ENCODE data around the gene WIPI1. TPM values are rescaled to one million over a fixed set of nuclear protein-coding genes. Genes with fewer than 3 reads are reported as not detected.
A peak's percentile ranks its signal among the peaks of the same experiment; 100 is the strongest.

The WIPI1 gene
- total and polyA plus RNA-seq, 2 of the 13 experiments (the other 11 are each of a cell fraction or from before 2014, with no cell fraction given) = 29.4 to 141 TPM

DNA sequence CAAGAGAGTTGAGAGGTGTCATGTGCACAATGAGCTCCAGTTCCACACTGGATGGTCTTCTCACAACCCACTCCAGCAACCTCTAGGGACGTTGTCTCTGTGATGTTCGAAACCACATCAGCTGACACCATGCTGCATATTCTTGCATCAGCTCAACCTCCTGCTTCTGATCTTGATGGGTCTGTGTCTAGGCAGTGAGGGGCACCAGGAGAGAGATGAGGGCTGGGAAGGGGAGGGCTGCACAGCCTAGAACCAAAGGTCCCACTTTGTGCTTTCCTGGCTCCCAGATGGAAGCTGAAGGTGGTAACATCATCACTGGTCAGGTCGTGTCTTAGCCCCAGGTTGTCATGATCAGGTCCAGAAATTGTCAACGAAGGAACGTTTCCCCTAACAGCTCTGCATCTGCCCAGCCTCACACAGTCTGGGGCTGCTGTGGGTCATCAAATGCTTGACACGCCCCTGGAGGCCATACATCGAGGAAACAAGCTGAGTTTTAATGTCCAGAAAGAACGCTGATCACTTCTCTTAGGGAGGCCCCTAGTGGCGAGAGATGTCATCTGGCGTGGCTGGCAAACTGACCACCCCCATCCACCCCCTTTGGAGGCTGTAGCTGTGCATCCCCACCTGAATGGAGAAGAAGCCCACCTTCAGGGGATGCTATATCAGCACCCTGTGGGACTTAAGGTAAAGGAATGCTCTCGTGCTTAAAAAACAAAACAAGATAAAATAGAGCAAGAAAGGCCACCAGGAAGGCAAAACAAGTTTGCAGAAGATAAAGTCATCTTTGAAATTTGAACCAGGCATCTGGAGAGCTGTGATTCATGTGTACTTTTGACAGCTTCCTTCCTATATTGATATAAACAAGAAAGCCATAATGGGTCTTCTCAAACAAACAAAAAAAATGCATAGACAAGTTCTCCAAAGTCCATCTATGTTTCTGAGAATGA lies 58.3 kb downstream of the WIPI1 start (continued):
- TF ChIP-seq, protein P1, sequence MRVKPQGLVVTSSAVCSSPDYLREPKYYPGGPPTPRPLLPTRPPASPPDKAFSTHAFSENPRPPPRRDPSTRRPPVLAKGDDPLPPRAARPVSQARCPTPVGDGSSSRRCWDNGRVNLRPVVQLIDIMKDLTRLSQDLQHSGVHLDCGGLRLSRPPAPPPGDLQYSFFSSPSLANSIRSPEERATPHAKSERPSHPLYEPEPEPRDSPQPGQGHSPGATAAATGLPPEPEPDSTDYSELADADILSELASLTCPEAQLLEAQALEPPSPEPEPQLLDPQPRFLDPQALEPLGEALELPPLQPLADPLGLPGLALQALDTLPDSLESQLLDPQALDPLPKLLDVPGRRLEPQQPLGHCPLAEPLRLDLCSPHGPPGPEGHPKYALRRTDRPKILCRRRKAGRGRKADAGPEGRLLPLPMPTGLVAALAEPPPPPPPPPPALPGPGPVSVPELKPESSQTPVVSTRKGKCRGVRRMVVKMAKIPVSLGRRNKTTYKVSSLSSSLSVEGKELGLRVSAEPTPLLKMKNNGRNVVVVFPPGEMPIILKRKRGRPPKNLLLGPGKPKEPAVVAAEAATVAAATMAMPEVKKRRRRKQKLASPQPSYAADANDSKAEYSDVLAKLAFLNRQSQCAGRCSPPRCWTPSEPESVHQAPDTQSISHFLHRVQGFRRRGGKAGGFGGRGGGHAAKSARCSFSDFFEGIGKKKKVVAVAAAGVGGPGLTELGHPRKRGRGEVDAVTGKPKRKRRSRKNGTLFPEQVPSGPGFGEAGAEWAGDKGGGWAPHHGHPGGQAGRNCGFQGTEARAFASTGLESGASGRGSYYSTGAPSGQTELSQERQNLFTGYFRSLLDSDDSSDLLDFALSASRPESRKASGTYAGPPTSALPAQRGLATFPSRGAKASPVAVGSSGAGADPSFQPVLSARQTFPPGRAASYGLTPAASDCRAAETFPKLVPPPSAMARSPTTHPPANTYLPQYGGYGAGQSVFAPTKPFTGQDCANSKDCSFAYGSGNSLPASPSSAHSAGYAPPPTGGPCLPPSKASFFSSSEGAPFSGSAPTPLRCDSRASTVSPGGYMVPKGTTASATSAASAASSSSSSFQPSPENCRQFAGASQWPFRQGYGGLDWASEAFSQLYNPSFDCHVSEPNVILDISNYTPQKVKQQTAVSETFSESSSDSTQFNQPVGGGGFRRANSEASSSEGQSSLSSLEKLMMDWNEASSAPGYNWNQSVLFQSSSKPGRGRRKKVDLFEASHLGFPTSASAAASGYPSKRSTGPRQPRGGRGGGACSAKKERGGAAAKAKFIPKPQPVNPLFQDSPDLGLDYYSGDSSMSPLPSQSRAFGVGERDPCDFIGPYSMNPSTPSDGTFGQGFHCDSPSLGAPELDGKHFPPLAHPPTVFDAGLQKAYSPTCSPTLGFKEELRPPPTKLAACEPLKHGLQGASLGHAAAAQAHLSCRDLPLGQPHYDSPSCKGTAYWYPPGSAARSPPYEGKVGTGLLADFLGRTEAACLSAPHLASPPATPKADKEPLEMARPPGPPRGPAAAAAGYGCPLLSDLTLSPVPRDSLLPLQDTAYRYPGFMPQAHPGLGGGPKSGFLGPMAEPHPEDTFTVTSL (CRISPR knock-in tag; IDR thresholded peaks at IDR 0.05; ENCODE audit: borderline replicate concordance) = peak; percentile 46; the same call in 1 of the 2 replicates
- TF ChIP-seq, protein P2, sequence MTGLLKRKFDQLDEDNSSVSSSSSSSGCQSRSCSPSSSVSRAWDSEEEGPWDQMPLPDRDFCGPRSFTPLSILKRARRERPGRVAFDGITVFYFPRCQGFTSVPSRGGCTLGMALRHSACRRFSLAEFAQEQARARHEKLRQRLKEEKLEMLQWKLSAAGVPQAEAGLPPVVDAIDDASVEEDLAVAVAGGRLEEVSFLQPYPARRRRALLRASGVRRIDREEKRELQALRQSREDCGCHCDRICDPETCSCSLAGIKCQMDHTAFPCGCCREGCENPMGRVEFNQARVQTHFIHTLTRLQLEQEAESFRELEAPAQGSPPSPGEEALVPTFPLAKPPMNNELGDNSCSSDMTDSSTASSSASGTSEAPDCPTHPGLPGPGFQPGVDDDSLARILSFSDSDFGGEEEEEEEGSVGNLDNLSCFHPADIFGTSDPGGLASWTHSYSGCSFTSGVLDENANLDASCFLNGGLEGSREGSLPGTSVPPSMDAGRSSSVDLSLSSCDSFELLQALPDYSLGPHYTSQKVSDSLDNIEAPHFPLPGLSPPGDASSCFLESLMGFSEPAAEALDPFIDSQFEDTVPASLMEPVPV (CRISPR knock-in tag; IDR thresholded peaks at IDR 0.05) = 0 out of 2 replicates have a peak, but pooled peaks have one; percentile 17
- no peak for TF ChIP-seq ZMYM3 (CRISPR knock-in tag; IDR thresholded peaks at IDR 0.05)
- TF ChIP-seq, protein P3, sequence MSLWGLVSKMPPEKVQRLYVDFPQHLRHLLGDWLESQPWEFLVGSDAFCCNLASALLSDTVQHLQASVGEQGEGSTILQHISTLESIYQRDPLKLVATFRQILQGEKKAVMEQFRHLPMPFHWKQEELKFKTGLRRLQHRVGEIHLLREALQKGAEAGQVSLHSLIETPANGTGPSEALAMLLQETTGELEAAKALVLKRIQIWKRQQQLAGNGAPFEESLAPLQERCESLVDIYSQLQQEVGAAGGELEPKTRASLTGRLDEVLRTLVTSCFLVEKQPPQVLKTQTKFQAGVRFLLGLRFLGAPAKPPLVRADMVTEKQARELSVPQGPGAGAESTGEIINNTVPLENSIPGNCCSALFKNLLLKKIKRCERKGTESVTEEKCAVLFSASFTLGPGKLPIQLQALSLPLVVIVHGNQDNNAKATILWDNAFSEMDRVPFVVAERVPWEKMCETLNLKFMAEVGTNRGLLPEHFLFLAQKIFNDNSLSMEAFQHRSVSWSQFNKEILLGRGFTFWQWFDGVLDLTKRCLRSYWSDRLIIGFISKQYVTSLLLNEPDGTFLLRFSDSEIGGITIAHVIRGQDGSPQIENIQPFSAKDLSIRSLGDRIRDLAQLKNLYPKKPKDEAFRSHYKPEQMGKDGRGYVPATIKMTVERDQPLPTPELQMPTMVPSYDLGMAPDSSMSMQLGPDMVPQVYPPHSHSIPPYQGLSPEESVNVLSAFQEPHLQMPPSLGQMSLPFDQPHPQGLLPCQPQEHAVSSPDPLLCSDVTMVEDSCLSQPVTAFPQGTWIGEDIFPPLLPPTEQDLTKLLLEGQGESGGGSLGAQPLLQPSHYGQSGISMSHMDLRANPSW (CRISPR knock-in tag; IDR thresholded peaks at IDR 0.05; ENCODE audit: borderline replicate concordance) = peak; percentile 94; the same call in 1 of the 2 replicates
- peak; percentile 21; the same call in 1 of the 2 replicates for TF ChIP-seq CBFB (CRISPR knock-in tag; IDR thresholded peaks at IDR 0.05)
- TF ChIP-seq, protein P4, sequence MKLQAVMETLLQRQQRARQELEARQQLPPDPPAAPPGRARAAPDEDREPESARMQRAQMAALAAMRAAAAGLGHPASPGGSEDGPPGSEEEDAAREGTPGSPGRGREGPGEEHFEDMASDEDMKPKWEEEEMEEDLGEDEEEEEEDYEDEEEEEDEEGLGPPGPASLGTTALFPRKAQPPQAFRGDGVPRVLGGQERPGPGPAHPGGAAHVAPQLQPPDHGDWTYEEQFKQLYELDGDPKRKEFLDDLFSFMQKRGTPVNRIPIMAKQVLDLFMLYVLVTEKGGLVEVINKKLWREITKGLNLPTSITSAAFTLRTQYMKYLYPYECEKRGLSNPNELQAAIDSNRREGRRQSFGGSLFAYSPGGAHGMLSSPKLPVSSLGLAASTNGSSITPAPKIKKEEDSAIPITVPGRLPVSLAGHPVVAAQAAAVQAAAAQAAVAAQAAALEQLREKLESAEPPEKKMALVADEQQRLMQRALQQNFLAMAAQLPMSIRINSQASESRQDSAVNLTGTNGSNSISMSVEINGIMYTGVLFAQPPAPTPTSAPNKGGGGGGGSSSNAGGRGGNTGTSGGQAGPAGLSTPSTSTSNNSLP (IDR thresholded peaks at IDR 0.05; ENCODE audit: low read depth, low read length) = peak; percentile 88
- no peak for TF ChIP-seq ZNF562 (CRISPR knock-in tag; IDR thresholded peaks at IDR 0.05; ENCODE audit: borderline replicate concordance)
- TF ChIP-seq ZBTB38 (CRISPR knock-in tag; IDR thresholded peaks at IDR 0.05) = peak; percentile 75; the same call in 1 of the 2 replicates
- no peak for TF ChIP-seq MAFG (CRISPR knock-in tag; IDR thresholded peaks at IDR 0.05)
- TF ChIP-seq RXRA (CRISPR knock-in tag; IDR thresholded peaks at IDR 0.05) = peak; percentile 33; the same call in 1 of the 2 replicates
- peak; percentile 30; the same call in 1 of the 2 replicates for TF ChIP-seq ZSCAN9 (CRISPR knock-in tag; IDR thresholded peaks at IDR 0.05; ENCODE audit: borderline replicate concordance)
- TF ChIP-seq, protein P5, sequence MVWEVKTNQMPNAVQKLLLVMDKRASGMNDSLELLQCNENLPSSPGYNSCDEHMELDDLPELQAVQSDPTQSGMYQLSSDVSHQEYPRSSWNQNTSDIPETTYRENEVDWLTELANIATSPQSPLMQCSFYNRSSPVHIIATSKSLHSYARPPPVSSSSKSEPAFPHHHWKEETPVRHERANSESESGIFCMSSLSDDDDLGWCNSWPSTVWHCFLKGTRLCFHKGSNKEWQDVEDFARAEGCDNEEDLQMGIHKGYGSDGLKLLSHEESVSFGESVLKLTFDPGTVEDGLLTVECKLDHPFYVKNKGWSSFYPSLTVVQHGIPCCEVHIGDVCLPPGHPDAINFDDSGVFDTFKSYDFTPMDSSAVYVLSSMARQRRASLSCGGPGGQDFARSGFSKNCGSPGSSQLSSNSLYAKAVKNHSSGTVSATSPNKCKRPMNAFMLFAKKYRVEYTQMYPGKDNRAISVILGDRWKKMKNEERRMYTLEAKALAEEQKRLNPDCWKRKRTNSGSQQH (CRISPR knock-in tag; IDR thresholded peaks at IDR 0.05; ENCODE audit: low read depth) = no peak

All from HepG2 (cell line).